ENCODE measurements around the gene TBCK. TPM values are rescaled to one million over a fixed set of nuclear protein-coding genes. Genes with fewer than 3 reads are reported as not detected.

TBCK gene
- total RNA-seq, 2 experiments from 2014 or later = 23.5 to 29.0 TPM

DNA sequence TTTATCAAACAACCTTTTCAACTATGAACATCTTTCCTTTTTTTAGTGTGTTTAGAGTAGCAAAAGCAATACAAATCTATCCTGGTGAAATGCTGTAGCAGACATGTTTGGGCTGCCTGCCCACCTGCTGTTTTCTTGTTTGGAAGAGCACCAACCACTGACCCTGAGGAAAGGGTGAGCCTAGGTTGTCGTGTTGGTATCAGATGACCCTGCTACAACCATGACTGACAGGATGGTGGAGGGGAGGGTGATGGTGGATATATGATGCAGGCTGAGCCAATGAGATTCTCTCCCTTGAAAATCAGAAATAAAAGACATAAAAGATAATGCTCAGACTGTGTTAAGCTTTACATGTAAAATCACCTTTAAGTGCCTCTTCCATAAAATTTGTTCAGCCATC, 219.6 kb downstream of the TBCK start:
- Histone ChIP-seq H3K36me3 (ENCODE audit: insufficient read depth, low read length) (peaks cover 16% of the 10 kb centered on the region), H3K4me1 (ENCODE audit: insufficient read depth, low read length) (no peaks in the 10 kb centered on the region), H3K27me3 (ENCODE audit: control insufficient read depth in 1 of 2, insufficient read depth in 2 of 2, low read length in 2 of 2) (no peaks in the 10 kb centered on the region), H3K9me3 (ENCODE audit: control insufficient read depth in 1 of 2, insufficient read depth in 1 of 2, low read length in 2 of 2) (peaks cover 0 to 16% of the 10 kb centered on the region in 2 experiments), H3K27ac (ENCODE audit: low read depth in 1 of 2, low read length in 2 of 2) (no peak overlapping the region), H3K4me3 (ENCODE audit: low read length) (no peak overlapping the region)
- H3K27ac Mint-ChIP-seq = no peak overlapping the region
- DNase-seq (no peak), ATAC-seq (ENCODE audit: poor library complexity) (no peak)
- ChIA-PET POLR2A (no interaction called here), CTCF (no interaction called here)
- H3K4me1 Mint-ChIP-seq (ENCODE audit: low read depth) = no peaks in the 10 kb centered on the region
- no peak overlapping the region for H3K4me3 Mint-ChIP-seq
- peaks cover 95% of the 10 kb centered on the region for H3K36me3 Mint-ChIP-seq (ENCODE audit: low read depth)
- H3K9me3 Mint-ChIP-seq = no peaks in the 10 kb centered on the region
- TF ChIP-seq CTCF (IDR thresholded peaks at IDR 0.05) = no peak
- intact Hi-C loops (cut with DNase I, micrococcal nuclease) = no loop called here
- H3K27me3 Mint-ChIP-seq = no peaks in the 10 kb centered on the region

DNA sequence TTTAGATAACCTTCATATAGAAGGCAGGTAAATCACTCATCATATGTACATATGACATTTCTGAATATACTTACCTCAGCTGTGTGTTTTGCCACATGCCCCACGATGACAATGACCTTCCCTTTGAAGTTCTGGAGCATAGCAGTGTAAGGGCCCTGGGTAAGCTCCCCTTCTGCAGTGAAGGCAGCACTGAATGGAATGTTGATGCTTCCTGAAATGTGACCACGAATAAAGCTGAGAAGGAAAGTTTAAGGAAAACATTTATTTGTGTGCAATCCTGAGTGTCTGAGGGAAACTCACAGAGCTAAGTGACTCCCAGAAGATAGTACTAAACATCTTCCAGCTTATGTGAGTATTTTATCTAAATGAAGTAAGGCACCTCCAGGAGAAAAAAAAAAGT, 220.6 kb downstream of the TBCK start:
- ATAC-seq (ENCODE audit: poor library complexity) (no peak), DNase-seq (no peak)
- intact Hi-C loops (cut with DNase I, micrococcal nuclease) = no loop called here
- peaks cover 9 to 20% of the 10 kb centered on the region in 2 experiments for H3K9me3 ChIP-seq (ENCODE audit: control insufficient read depth in 1 of 2, insufficient read depth in 1 of 2, low read length in 2 of 2)
- Mint-ChIP-seq H3K27me3 (no peaks in the 10 kb centered on the region), H3K9me3 (peaks cover 2% of the 10 kb centered on the region), H3K4me1 (ENCODE audit: low read depth) (no peaks in the 10 kb centered on the region), H3K4me3 (no peak overlapping the region), H3K27ac (no peak overlapping the region), H3K36me3 (ENCODE audit: low read depth) (peaks cover 95% of the 10 kb centered on the region)
- ChIA-PET CTCF (no interaction called here), POLR2A (no interaction called here)
- no peak overlapping the region for H3K4me3 ChIP-seq (ENCODE audit: low read length)
- H3K36me3 ChIP-seq (ENCODE audit: insufficient read depth, low read length) = peaks cover 24% of the 10 kb centered on the region
- H3K27me3 ChIP-seq (ENCODE audit: control insufficient read depth in 1 of 2, insufficient read depth in 2 of 2, low read length in 2 of 2) = no peaks in the 10 kb centered on the region
- H3K27ac ChIP-seq (ENCODE audit: low read depth in 1 of 2, low read length in 2 of 2) = no peak overlapping the region
- TF ChIP-seq CTCF (IDR thresholded peaks at IDR 0.05) = no peak
- H3K4me1 ChIP-seq (ENCODE audit: insufficient read depth, low read length) = no peaks in the 10 kb centered on the region

GRCh38 chr4:106092361-106093040, 223.5 kb downstream of the TBCK start:
- no peak overlapping the region for H3K4me3 Mint-ChIP-seq
- peaks cover 97% of the 10 kb centered on the region for H3K36me3 Mint-ChIP-seq (ENCODE audit: low read depth)
- H3K27ac Mint-ChIP-seq = no peak overlapping the region
- Histone ChIP-seq H3K27ac (ENCODE audit: low read depth in 1 of 2, low read length in 2 of 2) (no peak overlapping the region), H3K4me3 (ENCODE audit: low read length) (no peak overlapping the region), H3K9me3 (ENCODE audit: control insufficient read depth in 1 of 2, insufficient read depth in 1 of 2, low read length in 2 of 2) (peaks cover 24 to 28% of the 10 kb centered on the region in 2 experiments), H3K36me3 (ENCODE audit: insufficient read depth, low read length) (peaks cover 24% of the 10 kb centered on the region), H3K27me3 (ENCODE audit: control insufficient read depth in 1 of 2, insufficient read depth in 2 of 2, low read length in 2 of 2) (no peaks in the 10 kb centered on the region), H3K4me1 (ENCODE audit: insufficient read depth, low read length) (no peaks in the 10 kb centered on the region)
- intact Hi-C loops (cut with DNase I, micrococcal nuclease) = no loop called here
- no peaks in the 10 kb centered on the region for H3K4me1 Mint-ChIP-seq (ENCODE audit: low read depth)
- POLR2A ChIA-PET = no interaction called here
- H3K9me3 Mint-ChIP-seq = peaks cover 13% of the 10 kb centered on the region
- ATAC-seq (ENCODE audit: poor library complexity) (no peak), DNase-seq (no peak)
- no peak for TF ChIP-seq CTCF (IDR thresholded peaks at IDR 0.05)
- no peaks in the 10 kb centered on the region for H3K27me3 Mint-ChIP-seq
- CTCF ChIA-PET = no interaction called here

All from CD4-positive, alpha-beta T cell (primary cell).